BLaER1 (cell line): Measurements from ENCODE around the gene CDK5RAP2.

Experiments used
- H3K27ac ChIP-seq: shearing (Covaris generic); formaldehyde crosslinking; 2 replicates; pipeline ENCODE4 v1.8.1; 2022
- H3K27me3 ChIP-seq: shearing (Covaris generic); formaldehyde crosslinking; 2 replicates; pipeline ENCODE4 v1.8.1; 2022
- H3K36me3 ChIP-seq: shearing (Covaris generic); formaldehyde crosslinking; 2 replicates; pipeline ENCODE4 v1.8.1; 2022
- H3K4me1 ChIP-seq: shearing (Covaris generic); formaldehyde crosslinking; 2 replicates; pipeline ENCODE4 v1.8.1; 2022
- H3K4me2 ChIP-seq: shearing (Covaris generic); formaldehyde crosslinking; 2 replicates; pipeline ENCODE4 v1.8.1; 2022
- H3K4me3 ChIP-seq: shearing (Covaris generic); formaldehyde crosslinking; 2 replicates; pipeline ENCODE4 v1.8.1; 2022
- H3K9ac ChIP-seq: shearing (Covaris generic); formaldehyde crosslinking; 2 replicates; pipeline ENCODE4 v1.8.1; 2022
- H3K9me3 ChIP-seq: shearing (Covaris generic); formaldehyde crosslinking; 2 replicates; pipeline ENCODE4 v1.8.1; 2022
- H4K20me1 ChIP-seq: shearing (Covaris generic); formaldehyde crosslinking; 2 replicates; pipeline ENCODE4 v1.8.1; 2022
- Cebpa-rat ChIP-seq: shearing (Covaris generic); IDR thresholded peaks from 2 replicates; pipeline ENCODE4 v1.8.1; 2022

CDK5RAP2 gene

GRCh38 chr9:120389867-120390266 is 190.1 kb downstream of the CDK5RAP2 start:
- Histone ChIP-seq H3K27ac (no peak overlapping the region), H3K4me2 (no peak overlapping the region), H3K4me3 (no peak overlapping the region), H3K9ac (no peak overlapping the region), H3K36me3 (peaks cover 83% of the 10 kb centered on the region), H4K20me1 (peaks cover 4% of the 10 kb centered on the region; the same call in 1 of the 2 replicates), H3K4me1 (peaks cover 50% of the 10 kb centered on the region), H3K27me3 (no peaks in the 10 kb centered on the region), H3K9me3 (no peaks in the 10 kb centered on the region)
- no peak for TF ChIP-seq Cebpa-rat

GRCh38 chr9:120389300-120389699 is 190.7 kb downstream of the CDK5RAP2 start:
- Histone ChIP-seq H4K20me1 (no peaks in the 10 kb centered on the region), H3K36me3 (peaks cover 89% of the 10 kb centered on the region), H3K9ac (no peak overlapping the region), H3K4me2 (no peak overlapping the region; the same call in 1 of the 2 replicates), H3K4me3 (no peak overlapping the region), H3K9me3 (no peaks in the 10 kb centered on the region), H3K27ac (no peak overlapping the region), H3K4me1 (peaks cover 46% of the 10 kb centered on the region), H3K27me3 (no peaks in the 10 kb centered on the region)
- no peak for TF ChIP-seq Cebpa-rat

GRCh38 chr9:120388003-120388855 is 191.7 kb downstream of the CDK5RAP2 start:
- Histone ChIP-seq H3K27ac (no peak overlapping the region), H3K9me3 (no peaks in the 10 kb centered on the region), H3K4me1 (peaks cover 46% of the 10 kb centered on the region), H3K36me3 (peaks cover 86% of the 10 kb centered on the region), H3K4me3 (no peak overlapping the region), H4K20me1 (no peaks in the 10 kb centered on the region), H3K4me2 (no peak overlapping the region), H3K27me3 (no peaks in the 10 kb centered on the region), H3K9ac (no peak overlapping the region)
- no peak for TF ChIP-seq Cebpa-rat

GRCh38 chr9:120387257-120388002 is 192.5 kb downstream of the CDK5RAP2 start:
- Histone ChIP-seq H3K9me3 (no peaks in the 10 kb centered on the region), H3K4me1 (peaks cover 47% of the 10 kb centered on the region), H3K36me3 (peaks cover 78% of the 10 kb centered on the region), H3K27ac (no peak overlapping the region), H4K20me1 (no peaks in the 10 kb centered on the region), H3K4me3 (no peak overlapping the region), H3K9ac (no peak overlapping the region), H3K4me2 (no peak overlapping the region), H3K27me3 (no peaks in the 10 kb centered on the region)
- no peak for TF ChIP-seq Cebpa-rat

GRCh38 chr9:120386390-120387131 is 193.4 kb downstream of the CDK5RAP2 start:
- TF ChIP-seq Cebpa-rat = no peak
- Histone ChIP-seq H3K4me1 (peaks cover 47% of the 10 kb centered on the region), H3K4me2 (no peak overlapping the region), H3K9me3 (no peaks in the 10 kb centered on the region), H4K20me1 (no peaks in the 10 kb centered on the region), H3K9ac (no peak overlapping the region), H3K27me3 (no peaks in the 10 kb centered on the region), H3K27ac (no peak overlapping the region), H3K36me3 (peaks cover 69% of the 10 kb centered on the region), H3K4me3 (no peak overlapping the region)

- Histone ChIP-seq H3K27me3 (no peaks in the 10 kb centered on the region), H3K4me2 (no peak overlapping the region), H3K4me1 (peaks cover 47% of the 10 kb centered on the region), H3K9ac (no peak overlapping the region), H4K20me1 (no peaks in the 10 kb centered on the region), H3K4me3 (no peak overlapping the region), H3K9me3 (no peaks in the 10 kb centered on the region), H3K27ac (no peak overlapping the region), H3K36me3 (peaks cover 61% of the 10 kb centered on the region)
- TF ChIP-seq Cebpa-rat = no peak
These were observed 194.2 kb downstream of the CDK5RAP2 start for GRCh38 chr9:120385606-120386389.

- Histone ChIP-seq H3K4me2 (no peak overlapping the region), H3K27me3 (no peaks in the 10 kb centered on the region), H3K36me3 (peaks cover 52% of the 10 kb centered on the region), H3K4me1 (peaks cover 46% of the 10 kb centered on the region), H3K4me3 (no peak overlapping the region), H4K20me1 (no peaks in the 10 kb centered on the region), H3K9me3 (no peaks in the 10 kb centered on the region), H3K9ac (no peak overlapping the region), H3K27ac (no peak overlapping the region)
- TF ChIP-seq Cebpa-rat = no peak
These were observed 195.1 kb downstream of the CDK5RAP2 start for GRCh38 chr9:120384925-120385272.

GRCh38 chr9:120383999-120384924 is 195.7 kb downstream of the CDK5RAP2 start:
- Histone ChIP-seq H3K4me1 (peaks cover 39% of the 10 kb centered on the region), H3K36me3 (peaks cover 46% of the 10 kb centered on the region), H3K9me3 (peaks cover 5% of the 10 kb centered on the region; the same call in 1 of the 2 replicates), H3K27ac (peak overlapping the region; percentile 13; the same call in 1 of the 2 replicates), H3K4me3 (no peak overlapping the region), H3K4me2 (peak overlapping the region; percentile 52), H3K27me3 (no peaks in the 10 kb centered on the region), H4K20me1 (no peaks in the 10 kb centered on the region), H3K9ac (no peak overlapping the region)
- no peak for TF ChIP-seq Cebpa-rat
